Fibroblast of pulmonary artery (primary cell): Measurements from ENCODE around the gene PIKFYVE.

Experiments used
- DNase-seq: peaks from one replicate; pipeline ENCODE4 v3.0.0-alpha.2; 2010; ENCODE audit warnings: low read depth
- H3K4me3 ChIP-seq: replicated peaks from 2 replicates; pipeline ENCODE4 v1.5.1; 2011; ENCODE audit warnings: low read depth, mild to moderate bottlenecking, control low read depth, low read length, moderate library complexity
- CTCF ChIP-seq: IDR thresholded peaks from 2 replicates; pipeline ENCODE4 v1.5.1; 2011; ENCODE audit warnings: mild to moderate bottlenecking, control low read depth, low read length, inconsistent platforms; ENCODE audit errors: missing control alignments

PIKFYVE gene

GRCh38 chr2:208360259-208361076, 94.4 kb downstream of the PIKFYVE start:
- H3K4me3 ChIP-seq = no peak overlapping the region
- no peak for DNase-seq
- no peak for TF ChIP-seq CTCF

GRCh38 chr2:208361077-208361441, 95.0 kb downstream of the PIKFYVE start:
- no peak overlapping the region for H3K4me3 ChIP-seq
- DNase-seq = no peak
- no peak for TF ChIP-seq CTCF

GRCh38 chr2:208363485-208363884, 97.4 kb downstream of the PIKFYVE start:
- DNase-seq = peak; percentile 66
- no peak for TF ChIP-seq CTCF

GRCh38 chr2:208366215-208367127, 100.4 kb downstream of the PIKFYVE start:
- DNase-seq = no peak
- no peak overlapping the region for H3K4me3 ChIP-seq

More at GRCh38 chr2:208363485-208363884, 97.4 kb downstream of the PIKFYVE start:
- H3K4me3 ChIP-seq = no peak overlapping the region

GRCh38 chr2:208369091-208369490, 103.0 kb downstream of the PIKFYVE start:
- peak; percentile 15 for DNase-seq
- H3K4me3 ChIP-seq = no peak overlapping the region
- no peak for TF ChIP-seq CTCF

More at GRCh38 chr2:208366215-208367127, 100.4 kb downstream of the PIKFYVE start:
- no peak for TF ChIP-seq CTCF

- peak; percentile 28 for DNase-seq
- no peak for TF ChIP-seq CTCF
- H3K4me3 ChIP-seq = no peak overlapping the region
Observed at GRCh38 chr2:208370881-208371633, 105.0 kb downstream of the PIKFYVE start.
